K562 (cell line): ENCODE data around the gene SBNO1. TPM values are rescaled to one million over a fixed set of nuclear protein-coding genes. Genes with fewer than 3 reads are reported as not detected.

Source experiments
- ATAC-seq: fragments of 200-7000 bp; cut with Tn5 transposase; 3 replicates; pipeline ENCODE4 v1.9.1; 2020; ENCODE audit warnings: moderate library complexity
- BruUV-seq: library from RNA; stranded (reverse); fragments of 400-500 nt; replicated peaks from 2 replicates; lab custom pipeline; 2021; lab: Mats Ljungman, UMichigan
- CTCF ChIA-PET: fragments of 300-600 bp; formaldehyde crosslinking; extraction: SDS; loops from one replicate; lab custom pipeline; 2021; ENCODE audit warnings: low intra/inter-chr PET ratio; lab: Yijun Ruan, JAX
- POLR2A ChIA-PET: fragments of 300-600, 350-650 bp; sonication (Branson Sonifier 250); formaldehyde crosslinking; extraction: SDS; loops from one replicate; lab custom pipeline; 2021; ENCODE audit warnings: antibody characterized with exemption, inconsistent platforms; lab: Yijun Ruan, JAX
- DNase-seq, 4 experiments: peaks; one replicate each; pipeline versions ENCODE4 v3.0.0 to v3.0.0-alpha.2; 2011 to 2018; ENCODE audit warnings: low spot score in 3 of 4, mixed read lengths in 3 of 4; ENCODE audit errors: extremely low read depth in 1 of 4
- FAIRE-seq: peaks from 2 replicates; lab custom pipeline; 2011; peaks lifted over from hg19 to GRCh38; lab: Jason Lieb, UNC
- H2AFZ ChIP-seq: 2 replicates; pipeline ENCODE4 v1.6.0; 2011; ENCODE audit warnings: low read depth, low read length, control low read depth, inconsistent platforms
- H3K27ac ChIP-seq: fragments of 200-600 bp; 3 replicates; pipeline ENCODE4 v1.8.0; 2011; ENCODE audit warnings: low read depth, mild to moderate bottlenecking, control low read depth, inconsistent platforms, low read length, moderate library complexity, mixed read lengths; ENCODE audit errors: extremely low read depth
- H3K27me3 ChIP-seq, 2 experiments: fragments of 300-600 bp in 1 of 2; 2 replicates in 1 of 2; 3 replicates in 1 of 2; pipeline versions ENCODE4 v1.6.0 to v1.8.0; 2011; ENCODE audit warnings: inconsistent platforms in 2 of 2, low read length in 2 of 2, mild to moderate bottlenecking in 1 of 2, mixed read lengths in 1 of 2, moderate library complexity in 1 of 2; ENCODE audit not compliant: control insufficient read depth in 2 of 2, insufficient read depth in 2 of 2
- H3K36me3 ChIP-seq: fragments of 300-600 bp; 3 replicates; pipeline ENCODE4 v1.8.0; 2011; ENCODE audit warnings: mild to moderate bottlenecking, low read length, inconsistent platforms; ENCODE audit not compliant: control insufficient read depth, insufficient read depth
- H3K4me1 ChIP-seq, 2 experiments: fragments of 200-600 bp in 1 of 2; replicated peaks in 1 of 2; 2 replicates in 1 of 2; 3 replicates in 1 of 2; pipeline versions ENCODE4 v1.5.1 to v1.8.0; 2011; ENCODE audit warnings: inconsistent platforms in 2 of 2, low read length in 2 of 2, mild to moderate bottlenecking in 1 of 2, mixed read lengths in 1 of 2, moderate library complexity in 1 of 2; ENCODE audit not compliant: control insufficient read depth in 2 of 2, insufficient read depth in 2 of 2
- H3K4me2 ChIP-seq: 2 replicates; pipeline ENCODE4 v1.6.1; 2011; ENCODE audit warnings: low read length, control low read depth, inconsistent platforms, mixed read lengths; ENCODE audit not compliant: insufficient read depth
- H3K4me3 ChIP-seq: fragments of 200-600 bp; sonication (generic), shearing (Covaris generic); 2 replicates; pipeline ENCODE4 v1.5.1; 2016; ENCODE audit warnings: control low read depth, inconsistent platforms
- H3K79me2 ChIP-seq: fragments of 200-600 bp; 3 replicates; pipeline ENCODE4 v1.8.0; 2011; ENCODE audit warnings: low read length, inconsistent platforms; ENCODE audit not compliant: control insufficient read depth, insufficient read depth
- H3K9ac ChIP-seq, 2 experiments: 2 replicates each; pipeline versions ENCODE4 v1.6.0 to v1.6.1; 2011; ENCODE audit warnings: low read depth in 2 of 2, low read length in 2 of 2, control low read depth in 1 of 2, inconsistent platforms in 1 of 2, mild to moderate bottlenecking in 1 of 2, mixed read lengths in 1 of 2; ENCODE audit not compliant: insufficient read depth in 1 of 2
- H3K9me1 ChIP-seq: one replicate; pipeline ENCODE4 v1.6.0; 2011; ENCODE audit warnings: inconsistent platforms, mild to moderate bottlenecking, low read length, moderate library complexity; ENCODE audit not compliant: control insufficient read depth, insufficient read depth
- H3K9me3 ChIP-seq: replicated peaks from 2 replicates; pipeline ENCODE4 v1.5.1; 2011; ENCODE audit warnings: low read depth, low read length, inconsistent platforms; ENCODE audit not compliant: control insufficient read depth, insufficient read depth
- H4K20me1 ChIP-seq: replicated peaks from 2 replicates; pipeline ENCODE4 v1.6.1; 2011; ENCODE audit warnings: low read length, inconsistent platforms, mixed read lengths; ENCODE audit not compliant: control insufficient read depth, insufficient read depth
- CTCF ChIP-seq, 3 experiments: IDR thresholded peaks in 2 of 3; conservative IDR thresholded peaks in 1 of 3; 2 replicates each; pipeline ENCODE4 v1.5.1; 2011 to 2012; ENCODE audit warnings: low read length in 3 of 3, mild to moderate bottlenecking in 3 of 3, control low read depth in 2 of 3, improper control_type of control experiment in 1 of 3, inconsistent platforms in 1 of 3, low read depth in 1 of 3, mixed read lengths in 1 of 3, moderate library complexity in 1 of 3; ENCODE audit not compliant: insufficient read depth in 2 of 3
- DPF2 ChIP-seq: fragments of 450-650 bp; IDR thresholded peaks from 2 replicates; pipeline ENCODE4 v1.6.1; 2016
- POLR2G ChIP-seq: fragments of 200-400 bp; formaldehyde crosslinking; IDR thresholded peaks from 2 replicates; pipeline ENCODE4 v1.6.1; 2017; ENCODE audit warnings: low read depth, mild to moderate bottlenecking, antibody characterized with exemption, low read length, moderate library complexity
- RAD21 ChIP-seq, 2 experiments: fragments of 250-450 bp in 1 of 2; fragments of 450-650 bp in 1 of 2; sonication (Bioruptor Pico) in 1 of 2; formaldehyde crosslinking in 1 of 2; IDR thresholded peaks in 1 of 2; conservative IDR thresholded peaks in 1 of 2; 2 replicates each; pipeline versions ENCODE4 v1.4.0 to v1.8.0; 2020 to 2022; ENCODE audit warnings: mild to moderate bottlenecking in 2 of 2, moderate library complexity in 1 of 2
- TEAD4 ChIP-seq, 2 experiments: sonication (generic) in 1 of 2; formaldehyde crosslinking in 1 of 2; IDR thresholded peaks; 2 replicates each; pipeline versions ENCODE4 v1.6.1 to v1.8.0; 2012 to 2022; ENCODE audit warnings: borderline replicate concordance in 1 of 2, inconsistent platforms in 1 of 2, low read length in 1 of 2, mild to moderate bottlenecking in 1 of 2, missing genetic modification reagents in 1 of 2
- WGBS: fragments of 100-300 bp; shearing (Covaris generic); methylation state at CpG from one replicate; pipeline ENCODE4 v1.1.6; 2016; ENCODE audit warnings: low coverage, mixed read lengths; ENCODE audit not compliant: insufficient coverage; ENCODE audit errors: missing lambda C conversion rate; 5-methylcytosine and 5-hydroxymethylcytosine counted together
- in situ Hi-C: fragments of 300-500 bp; cut with MboI; formaldehyde crosslinking; loops from 4 replicates; pipeline ENCODE4 v1.15.0; 2018; ENCODE audit warnings: inconsistent platforms, mixed read lengths
- intact Hi-C: fragments of 100-400 bp; cut with micrococcal nuclease; formaldehyde crosslinking; loops from 2 replicates; pipeline ENCODE4 v1.14.2; 2022
- polyA plus RNA-seq, 8 experiments: library from polyadenylated mRNA; depleted of rRNA in 4 of 8; stranded (reverse) in 5 of 8; unstranded in 3 of 8; fragments of >200 nt; fragmentation: Nextera tagmentation in 2 of 8; fragmentation: Illumina TruSeq in 1 of 8; extraction: Ambion mirVana in 2 of 8; extraction: Trizol in 1 of 8; gene quantifications; 2 replicates each; pipeline versions ENCODE4 v1.2.1 to v1.2.3, GENCODE V29; 2011 to 2014; ENCODE audit warnings: inconsistent platforms in 1 of 8, missing spikeins in 1 of 8
- total RNA-seq, 7 experiments: library from RNA; depleted of rRNA in 6 of 7; stranded (reverse); fragments of >200 nt in 6 of 7; fragmentation: Illumina TruSeq in 2 of 7; extraction: Trizol in 2 of 7; gene quantifications; 2 replicates each; pipeline versions ENCODE4 v1.2.1 to v1.2.3, GENCODE V29; 2011 to 2021; ENCODE audit warnings: low replicate concordance in 1 of 7

SBNO1 gene
- total and polyA plus RNA-seq, 9 of the 15 experiments (the other 6 are each of a cell fraction or from before 2014, with no cell fraction given) = 14.9 to 77.1 (median 35.9) TPM

- peaks cover 47% of the 10 kb centered on the region; the same call in 2 of the 3 replicates for H3K36me3 ChIP-seq
- no peak overlapping the region for H3K4me3 ChIP-seq
- no peak overlapping the region for H3K27ac ChIP-seq
- intact Hi-C loops = no loop called here
- peaks cover 27% of the 10 kb centered on the region for H3K79me2 ChIP-seq
- peaks cover 6 to 44% of the 10 kb centered on the region in 2 experiments; a peak in 2 of 5 replicates for H3K4me1 ChIP-seq
- ChIA-PET CTCF (no interaction called here), POLR2A (interaction anchor here (1.3 kb wide), 1 partner anchor 15 kb away, joined by 3 read pairs; no protein-coding TSS in a partner anchor)
- H3K9me1 ChIP-seq = no peaks in the 10 kb centered on the region
- no TSS peak for BruUV-seq
- DNase-seq (no peak), ATAC-seq (no peak), FAIRE-seq (no peak)
- no peak overlapping the region for H2AFZ ChIP-seq
- peak overlapping the region in 1 of 2 experiments; percentile 26; a peak in 1 of 4 replicates for H3K9ac ChIP-seq
- no peaks in the 10 kb centered on the region for H4K20me1 ChIP-seq
- in situ Hi-C loops = no loop called here
- H3K4me2 ChIP-seq = no peak overlapping the region
- no peaks in the 10 kb centered on the region for H3K27me3 ChIP-seq
- 93% methylated on average over 28 of the region's 35 CpGs for WGBS
- TF ChIP-seq DPF2 (no peak), POLR2G (peak; percentile 38; the same call in 1 of the 2 replicates)
- H3K9me3 ChIP-seq = no peaks in the 10 kb centered on the region
Measured at GRCh38 chr12:123265851-123266678, 98.6 kb downstream of the SBNO1 start.

GRCh38 chr12:123264642-123265041, 100.0 kb downstream of the SBNO1 start:
- Histone ChIP-seq H3K36me3 (peaks cover 60% of the 10 kb centered on the region; the same call in 2 of the 3 replicates), H3K9me1 (no peaks in the 10 kb centered on the region), H3K79me2 (peaks cover 14% of the 10 kb centered on the region), H3K4me1 (peaks cover 0 to 31% of the 10 kb centered on the region in 2 experiments; a peak in 2 of 5 replicates), H3K9me3 (no peaks in the 10 kb centered on the region), H3K4me2 (no peak overlapping the region), H3K9ac (0 out of 4 replicates have a peak overlapping the region, but pooled peaks of 1 of the 2 experiments have one; percentile 24), H3K4me3 (no peak overlapping the region), H4K20me1 (no peaks in the 10 kb centered on the region), H2AFZ (no peak overlapping the region), H3K27me3 (no peaks in the 10 kb centered on the region), H3K27ac (no peak overlapping the region)
- FAIRE-seq (peak; percentile 37), ATAC-seq (peak; percentile 81), DNase-seq (peak in 2 of 4 experiments; percentile 34 to 38)
- BruUV-seq = no TSS peak
- in situ Hi-C loops (no loop called here), intact Hi-C loops (no loop called here)
- ChIA-PET POLR2A (interaction anchor here (0.7 to 1.5 kb wide), 3 partner anchors 15 to 27 kb away, joined by 3 to 4 read pairs (median 4); no protein-coding TSS in a partner anchor), CTCF (no interaction called here)
- TF ChIP-seq RAD21 (CRISPR knock-in tag; conservative IDR thresholded peaks at IDR 0.05 in 1 of 2, IDR thresholded peaks at IDR 0.05 in 1 of 2) (peak in 1 of 2 experiments; percentile 38; a peak in 2 of 4 replicates), TEAD4 (IDR thresholded peaks at IDR 0.05; ENCODE audit: low read length) (no peak), TEAD4 (CRISPR knock-in tag; IDR thresholded peaks at IDR 0.05; ENCODE audit: borderline replicate concordance) (no peak), CTCF (IDR thresholded peaks at IDR 0.05 in 2 of 3, conservative IDR thresholded peaks at IDR 0.05 in 1 of 3; ENCODE audit: insufficient read depth in 2 of 3, low read depth in 1 of 3, low read length in 3 of 3) (peak; percentile 32 to 37 (median 37); a peak in 4 of 6 replicates)
- WGBS = 66% methylated on average over 6 of the region's 7 CpGs
